Measurements from ENCODE around the gene GSC2.

The GSC2 gene

DNA sequence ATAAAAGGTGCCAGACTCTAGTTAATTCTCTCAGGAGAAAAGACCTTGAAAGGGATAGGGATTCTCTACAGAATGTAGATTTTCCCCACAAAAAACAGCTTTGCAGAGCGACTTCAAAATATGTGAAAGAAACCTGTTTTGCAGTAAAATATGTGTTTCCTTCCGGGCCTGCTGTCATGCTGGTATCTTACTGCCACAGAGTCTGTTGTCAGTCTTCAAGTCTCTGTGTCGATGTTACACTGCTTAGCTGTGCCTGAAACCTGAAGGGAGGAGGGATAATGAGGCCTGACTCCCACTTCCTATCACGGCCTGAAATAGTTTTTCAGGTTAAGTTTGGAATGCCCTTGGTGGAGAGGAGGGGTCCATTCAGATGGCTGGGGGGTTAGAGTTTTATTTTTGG, 26.2 kb downstream of the GSC2 start:
- TF ChIP-seq TEAD4 (IDR thresholded peaks at IDR 0.05) = no peak
- no peak for TF ChIP-seq RAD21 (IDR thresholded peaks at IDR 0.05; ENCODE audit: low read depth)
- no peak for TF ChIP-seq YY1 (IDR thresholded peaks at IDR 0.05; ENCODE audit: low read depth)
- TF ChIP-seq FOXM1 (IDR thresholded peaks at IDR 0.05; ENCODE audit: borderline replicate concordance, low read depth) = no peak
- TF ChIP-seq TCF12 (IDR thresholded peaks at IDR 0.05; ENCODE audit: low read depth) = no peak

DNA sequence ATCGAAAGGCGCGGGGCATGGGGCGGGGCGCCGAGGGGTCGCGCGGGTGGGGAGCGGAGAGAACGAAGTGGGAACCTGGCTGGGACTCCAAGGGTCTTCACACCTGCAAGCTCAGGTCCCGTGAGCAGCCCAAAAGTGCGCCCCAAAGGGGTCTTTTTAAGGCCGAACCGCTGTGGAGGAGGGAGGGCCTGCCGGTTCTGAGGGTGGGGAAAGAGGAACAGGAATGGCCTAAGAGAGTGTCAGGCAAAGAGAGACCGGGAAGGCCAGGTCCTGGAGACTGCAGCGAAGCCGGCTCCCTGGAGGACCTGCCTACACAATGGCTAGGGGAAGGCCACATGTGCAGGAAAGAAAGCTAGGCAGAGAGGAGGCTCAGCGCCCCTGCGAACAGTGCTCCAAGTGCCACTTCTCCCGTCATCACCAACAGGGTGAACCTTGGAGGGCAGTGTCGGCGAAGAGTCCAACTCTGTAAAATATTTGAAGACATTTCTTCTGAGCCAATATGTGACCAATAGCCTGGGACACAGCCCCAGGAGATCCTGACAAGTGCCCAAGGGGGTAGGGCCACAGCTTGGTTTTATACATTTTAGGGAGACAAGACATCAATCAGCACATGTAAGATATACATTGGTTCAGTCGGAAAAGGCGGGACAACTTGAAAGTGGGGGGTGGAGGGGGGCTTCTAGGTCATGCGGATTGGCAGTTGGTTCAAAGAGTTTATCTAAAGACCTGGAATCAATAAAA, 27.2 kb downstream of the GSC2 start:
- TF ChIP-seq YY1 (IDR thresholded peaks at IDR 0.05; ENCODE audit: low read depth) (no peak), CEBPB (IDR thresholded peaks at IDR 0.05) (no peak), ZBTB7A (IDR thresholded peaks at IDR 0.05; ENCODE audit: low read depth) (0 out of 2 replicates have a peak, but pooled peaks have one; percentile 67), TAF1 (IDR thresholded peaks at IDR 0.05; ENCODE audit: low read depth) (no peak), FOXM1 (IDR thresholded peaks at IDR 0.05; ENCODE audit: borderline replicate concordance, low read depth) (no peak), RAD21 (IDR thresholded peaks at IDR 0.05; ENCODE audit: low read depth) (no peak), TEAD4 (IDR thresholded peaks at IDR 0.05) (no peak), NFIC (IDR thresholded peaks at IDR 0.05) (no peak), EGR1 (IDR thresholded peaks at IDR 0.05) (no peak)
- TF ChIP-seq, protein P1, sequence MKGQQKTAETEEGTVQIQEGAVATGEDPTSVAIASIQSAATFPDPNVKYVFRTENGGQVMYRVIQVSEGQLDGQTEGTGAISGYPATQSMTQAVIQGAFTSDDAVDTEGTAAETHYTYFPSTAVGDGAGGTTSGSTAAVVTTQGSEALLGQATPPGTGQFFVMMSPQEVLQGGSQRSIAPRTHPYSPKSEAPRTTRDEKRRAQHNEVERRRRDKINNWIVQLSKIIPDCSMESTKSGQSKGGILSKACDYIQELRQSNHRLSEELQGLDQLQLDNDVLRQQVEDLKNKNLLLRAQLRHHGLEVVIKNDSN (IDR thresholded peaks at IDR 0.05) = no peak
- TF ChIP-seq, protein P2, sequence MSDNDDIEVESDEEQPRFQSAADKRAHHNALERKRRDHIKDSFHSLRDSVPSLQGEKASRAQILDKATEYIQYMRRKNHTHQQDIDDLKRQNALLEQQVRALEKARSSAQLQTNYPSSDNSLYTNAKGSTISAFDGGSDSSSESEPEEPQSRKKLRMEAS (IDR thresholded peaks at IDR 0.05) = 0 out of 2 replicates have a peak, but pooled peaks have one; percentile 31
- TF ChIP-seq, protein P3, sequence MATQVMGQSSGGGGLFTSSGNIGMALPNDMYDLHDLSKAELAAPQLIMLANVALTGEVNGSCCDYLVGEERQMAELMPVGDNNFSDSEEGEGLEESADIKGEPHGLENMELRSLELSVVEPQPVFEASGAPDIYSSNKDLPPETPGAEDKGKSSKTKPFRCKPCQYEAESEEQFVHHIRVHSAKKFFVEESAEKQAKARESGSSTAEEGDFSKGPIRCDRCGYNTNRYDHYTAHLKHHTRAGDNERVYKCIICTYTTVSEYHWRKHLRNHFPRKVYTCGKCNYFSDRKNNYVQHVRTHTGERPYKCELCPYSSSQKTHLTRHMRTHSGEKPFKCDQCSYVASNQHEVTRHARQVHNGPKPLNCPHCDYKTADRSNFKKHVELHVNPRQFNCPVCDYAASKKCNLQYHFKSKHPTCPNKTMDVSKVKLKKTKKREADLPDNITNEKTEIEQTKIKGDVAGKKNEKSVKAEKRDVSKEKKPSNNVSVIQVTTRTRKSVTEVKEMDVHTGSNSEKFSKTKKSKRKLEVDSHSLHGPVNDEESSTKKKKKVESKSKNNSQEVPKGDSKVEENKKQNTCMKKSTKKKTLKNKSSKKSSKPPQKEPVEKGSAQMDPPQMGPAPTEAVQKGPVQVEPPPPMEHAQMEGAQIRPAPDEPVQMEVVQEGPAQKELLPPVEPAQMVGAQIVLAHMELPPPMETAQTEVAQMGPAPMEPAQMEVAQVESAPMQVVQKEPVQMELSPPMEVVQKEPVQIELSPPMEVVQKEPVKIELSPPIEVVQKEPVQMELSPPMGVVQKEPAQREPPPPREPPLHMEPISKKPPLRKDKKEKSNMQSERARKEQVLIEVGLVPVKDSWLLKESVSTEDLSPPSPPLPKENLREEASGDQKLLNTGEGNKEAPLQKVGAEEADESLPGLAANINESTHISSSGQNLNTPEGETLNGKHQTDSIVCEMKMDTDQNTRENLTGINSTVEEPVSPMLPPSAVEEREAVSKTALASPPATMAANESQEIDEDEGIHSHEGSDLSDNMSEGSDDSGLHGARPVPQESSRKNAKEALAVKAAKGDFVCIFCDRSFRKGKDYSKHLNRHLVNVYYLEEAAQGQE (IDR thresholded peaks at IDR 0.05; ENCODE audit: low read depth) = no peak

DNA sequence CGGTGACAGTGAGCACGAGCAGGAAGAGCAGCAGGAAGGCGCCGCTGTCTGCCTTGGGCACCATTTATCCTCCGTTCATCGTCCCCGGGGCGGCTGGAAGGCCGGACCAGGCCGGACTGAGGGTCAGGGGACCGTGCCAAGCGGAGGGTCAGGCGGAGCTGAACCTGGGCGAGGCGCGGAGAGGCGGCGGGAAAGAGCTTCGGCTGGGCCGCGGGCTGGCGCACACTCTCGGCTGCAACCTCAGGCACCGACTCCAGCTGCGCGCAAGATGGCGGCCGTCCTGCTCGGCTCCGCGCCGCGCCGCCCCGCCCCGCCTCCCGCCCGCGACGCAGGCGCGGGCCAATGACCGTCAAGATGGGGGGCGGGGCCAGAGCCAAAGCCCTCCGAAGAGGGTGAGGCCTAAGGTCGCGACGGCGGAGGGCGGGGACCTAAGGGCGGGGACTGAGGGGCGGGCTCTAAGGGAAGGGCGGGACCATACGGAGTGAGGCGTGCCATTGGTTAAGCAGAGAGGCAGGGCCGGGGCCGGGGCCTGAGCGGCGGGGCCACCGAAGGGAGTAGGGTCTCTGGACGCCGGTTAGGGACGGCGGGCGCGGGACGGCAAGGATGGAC, 27.8 kb downstream of the GSC2 start, which contains the start of gene DGCR2:
Gene DGCR2 (minus strand): TSS at position 270 of the 609 bp plus-strand sequence. CDS start 206 bp downstream, at position 64.
- peak; percentile 80 for TF ChIP-seq TAF1 (IDR thresholded peaks at IDR 0.05; ENCODE audit: low read depth)
- TF ChIP-seq RAD21 (IDR thresholded peaks at IDR 0.05; ENCODE audit: low read depth) = no peak
- TF ChIP-seq, protein P3 (IDR thresholded peaks at IDR 0.05; ENCODE audit: low read depth) = no peak
- no peak for TF ChIP-seq ZBTB7A (IDR thresholded peaks at IDR 0.05; ENCODE audit: low read depth)
- TF ChIP-seq YY1 (IDR thresholded peaks at IDR 0.05; ENCODE audit: low read depth) = peak; percentile 92
- 0 out of 2 replicates have a peak, but pooled peaks have one; percentile 51 for TF ChIP-seq EGR1 (IDR thresholded peaks at IDR 0.05)
- TF ChIP-seq, protein P2 (IDR thresholded peaks at IDR 0.05) = peak; percentile 32; the same call in 1 of the 2 replicates
- no peak for TF ChIP-seq CEBPB (IDR thresholded peaks at IDR 0.05)
- TF ChIP-seq, protein P1 (IDR thresholded peaks at IDR 0.05) = 0 out of 2 replicates have a peak, but pooled peaks have one; percentile 6
- TF ChIP-seq NFIC (IDR thresholded peaks at IDR 0.05) = no peak

DNA sequence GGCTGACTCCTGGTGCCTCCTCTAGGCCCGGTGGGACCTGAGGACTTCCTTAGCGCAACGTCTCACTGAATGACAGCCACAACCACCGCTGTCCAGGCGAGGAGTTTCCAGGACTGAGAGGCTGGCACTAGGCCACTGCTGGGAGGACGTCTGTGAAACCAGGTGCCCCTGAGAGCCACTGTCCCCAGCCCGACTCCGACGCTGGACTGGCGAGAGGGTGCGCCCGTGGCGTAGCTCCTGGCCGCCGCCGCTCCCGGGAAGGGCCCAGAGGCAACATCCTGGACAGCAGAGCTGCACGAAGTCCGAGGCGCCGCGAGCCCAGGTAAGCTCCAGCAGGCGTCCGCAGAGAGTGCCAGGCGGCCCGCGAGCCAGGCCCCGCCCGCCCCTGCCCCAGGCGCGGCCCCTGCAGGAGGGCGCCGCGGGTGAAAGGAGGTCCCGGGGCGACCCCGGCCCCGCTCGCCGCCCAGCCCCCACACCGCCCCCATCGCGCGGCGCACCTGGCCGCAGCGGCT, 28.4 kb downstream of the GSC2 start:
- TF ChIP-seq, protein P2 (IDR thresholded peaks at IDR 0.05) = no peak
- TF ChIP-seq, protein P1 (IDR thresholded peaks at IDR 0.05) = no peak
- TF ChIP-seq CREB1 (IDR thresholded peaks at IDR 0.05; ENCODE audit: low read depth) = no peak
- 0 out of 2 replicates have a peak, but pooled peaks have one; percentile 2 for TF ChIP-seq ZBTB7A (IDR thresholded peaks at IDR 0.05; ENCODE audit: low read depth)
- TF ChIP-seq, protein P3 (IDR thresholded peaks at IDR 0.05; ENCODE audit: low read depth) = no peak
